Testis (tissue), 2 donors: ENCODE data around the gene NRP1.

Experiments used
- CTCF ChIP-seq, 3 experiments: fragments of 450-650 bp in 2 of 3; fragments of 200-600 bp in 1 of 3; sonication (generic) in 1 of 3; IDR thresholded peaks; one replicate each; pipeline ENCODE4 v1.5.1; 2016 to 2019; ENCODE audit warnings: antibody characterized with exemption in 3 of 3, mild to moderate bottlenecking in 2 of 3, moderate library complexity in 1 of 3
- POLR2A ChIP-seq: fragments of 450-650 bp; IDR thresholded peaks from one replicate; pipeline ENCODE4 v1.6.1; 2017; ENCODE audit warnings: antibody characterized with exemption, mild to moderate bottlenecking, moderate library complexity

DNA sequence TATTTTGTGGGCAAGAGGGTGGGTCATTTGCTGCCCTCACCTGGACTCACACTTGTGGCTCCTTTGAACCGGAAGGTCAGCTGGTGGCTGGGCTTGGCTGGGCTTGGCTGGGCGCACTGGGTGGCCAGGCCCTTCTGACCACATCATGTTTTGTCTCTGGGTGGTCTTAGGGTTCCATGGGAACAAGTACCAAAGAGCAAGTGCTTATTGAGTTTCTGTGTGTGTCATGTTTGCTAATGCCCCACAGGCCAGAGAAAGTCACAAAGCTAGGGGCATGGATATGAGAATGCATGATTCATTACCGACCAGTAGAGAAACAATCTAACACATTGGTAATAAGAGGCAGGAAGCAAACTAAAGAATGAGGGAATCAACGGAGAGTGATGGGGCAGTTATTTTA is 33.6 kb upstream of the NRP1 start:
- TF ChIP-seq CTCF (IDR thresholded peaks at IDR 0.05) (no peak), POLR2A (no peak)
